KOPT-K1 (cell line): ENCODE measurements around the gene STRIT1.

ENCODE experiments used
- H3K27ac ChIP-seq: fragments of 200-600 bp; sonication (generic); 2 replicates; pipeline ENCODE4 v1.5.1; 2016; ENCODE audit warnings: antibody characterized with exemption, mild to moderate bottlenecking, low read depth, low read length; ENCODE audit not compliant: poor library complexity, severe bottlenecking
- H3K36me3 ChIP-seq: fragments of 200-600 bp; sonication (generic); 2 replicates; pipeline ENCODE4 v1.5.1; 2017; ENCODE audit warnings: antibody characterized with exemption, mild to moderate bottlenecking, low read length, moderate library complexity; ENCODE audit not compliant: insufficient read depth
- H3K9me3 ChIP-seq: fragments of 200-600 bp; sonication (generic); 2 replicates; pipeline ENCODE4 v1.5.1; 2017; ENCODE audit warnings: antibody characterized with exemption, low read length, mild to moderate bottlenecking; ENCODE audit not compliant: insufficient read depth, poor library complexity, severe bottlenecking

STRIT1 gene

GRCh38 chr3:155323063-155323666 lies 29.7 kb upstream of the STRIT1 start:
- no peaks in the 10 kb centered on the region for H3K9me3 ChIP-seq
- no peak overlapping the region for H3K27ac ChIP-seq
- no peaks in the 10 kb centered on the region for H3K36me3 ChIP-seq

GRCh38 chr3:155321418-155321817 lies 27.9 kb upstream of the STRIT1 start:
- Histone ChIP-seq H3K9me3 (no peaks in the 10 kb centered on the region), H3K36me3 (no peaks in the 10 kb centered on the region), H3K27ac (no peak overlapping the region)

GRCh38 chr3:155320934-155321333 lies 27.5 kb upstream of the STRIT1 start:
- Histone ChIP-seq H3K9me3 (no peaks in the 10 kb centered on the region), H3K27ac (no peak overlapping the region), H3K36me3 (no peaks in the 10 kb centered on the region)

GRCh38 chr3:155318740-155319139 lies 25.3 kb upstream of the STRIT1 start:
- Histone ChIP-seq H3K27ac (no peak overlapping the region), H3K9me3 (no peaks in the 10 kb centered on the region), H3K36me3 (no peaks in the 10 kb centered on the region)

GRCh38 chr3:155317211-155317610 lies 23.7 kb upstream of the STRIT1 start:
- Histone ChIP-seq H3K9me3 (no peaks in the 10 kb centered on the region), H3K36me3 (no peaks in the 10 kb centered on the region), H3K27ac (no peak overlapping the region)

- H3K9me3 ChIP-seq: no peaks in the 10 kb centered on the region
- no peaks in the 10 kb centered on the region for H3K36me3 ChIP-seq
- H3K27ac ChIP-seq: no peak overlapping the region
These were observed 22.9 kb upstream of the STRIT1 start for GRCh38 chr3:155316426-155316825.

- Histone ChIP-seq H3K9me3 (no peaks in the 10 kb centered on the region), H3K27ac (no peak overlapping the region), H3K36me3 (no peaks in the 10 kb centered on the region)
These were observed 20.4 kb upstream of the STRIT1 start for GRCh38 chr3:155313916-155314315.

- Histone ChIP-seq H3K9me3 (no peaks in the 10 kb centered on the region), H3K36me3 (no peaks in the 10 kb centered on the region), H3K27ac (no peak overlapping the region)
These were observed 19.8 kb upstream of the STRIT1 start for GRCh38 chr3:155313300-155313699.

- Histone ChIP-seq H3K9me3 (no peaks in the 10 kb centered on the region), H3K36me3 (no peaks in the 10 kb centered on the region), H3K27ac (no peak overlapping the region)
These were observed 19.3 kb upstream of the STRIT1 start for GRCh38 chr3:155312781-155313180.

GRCh38 chr3:155309581-155309980 lies 16.1 kb upstream of the STRIT1 start:
- Histone ChIP-seq H3K27ac (no peak overlapping the region), H3K9me3 (no peaks in the 10 kb centered on the region), H3K36me3 (no peaks in the 10 kb centered on the region)

GRCh38 chr3:155308831-155309230 lies 15.3 kb upstream of the STRIT1 start:
- Histone ChIP-seq H3K36me3 (no peaks in the 10 kb centered on the region), H3K9me3 (no peaks in the 10 kb centered on the region), H3K27ac (no peak overlapping the region)

GRCh38 chr3:155307183-155307582 lies 13.7 kb upstream of the STRIT1 start:
- H3K9me3 ChIP-seq: no peaks in the 10 kb centered on the region
- no peaks in the 10 kb centered on the region for H3K36me3 ChIP-seq
- H3K27ac ChIP-seq: no peak overlapping the region

GRCh38 chr3:155304394-155304793 lies 10.9 kb upstream of the STRIT1 start:
- Histone ChIP-seq H3K27ac (no peak overlapping the region), H3K9me3 (no peaks in the 10 kb centered on the region), H3K36me3 (no peaks in the 10 kb centered on the region)

GRCh38 chr3:155303540-155304097 lies 10.1 kb upstream of the STRIT1 start:
- H3K9me3 ChIP-seq: no peaks in the 10 kb centered on the region
- H3K27ac ChIP-seq: no peak overlapping the region
- H3K36me3 ChIP-seq: no peaks in the 10 kb centered on the region

GRCh38 chr3:155302891-155303290 lies 9.4 kb upstream of the STRIT1 start:
- Histone ChIP-seq H3K9me3 (peaks cover 3% of the 10 kb centered on the region), H3K36me3 (no peaks in the 10 kb centered on the region), H3K27ac (no peak overlapping the region)

- Histone ChIP-seq H3K27ac (no peak overlapping the region), H3K36me3 (no peaks in the 10 kb centered on the region), H3K9me3 (peaks cover 8% of the 10 kb centered on the region)
These were observed 9.0 kb upstream of the STRIT1 start for GRCh38 chr3:155302481-155302880.
